Stimulated activated memory B cell treated with anti-CD40 and anti-IgM and Interleukin-4, amounts not matched to agents 10 μg/mL and 1 μg/mL and 100 μg/mL, for 72 hours (primary cell): ENCODE measurements around the gene VWC2.

Experiments
- ATAC-seq: fragments of 150-1000 bp; cut with Tn5 transposase; 2 replicates; pipeline ENCODE4 v1.10.0; 2021
- H3K27ac Mint-ChIP-seq: one replicate; pipeline ENCODE4 v1.8.0; 2022; ENCODE audit warnings: mild to moderate bottlenecking, mixed read lengths
- H3K27me3 Mint-ChIP-seq: one replicate; pipeline ENCODE4 v1.8.0; 2022; ENCODE audit warnings: mixed read lengths
- H3K36me3 Mint-ChIP-seq: one replicate; pipeline ENCODE4 v1.8.0; 2022; ENCODE audit warnings: mixed read lengths
- H3K4me1 Mint-ChIP-seq: one replicate; pipeline ENCODE4 v1.8.0; 2022; ENCODE audit warnings: mixed read lengths
- H3K4me3 Mint-ChIP-seq: one replicate; pipeline ENCODE4 v1.8.0; 2022; ENCODE audit warnings: mild to moderate bottlenecking, moderate library complexity, mixed read lengths
- H3K9me3 Mint-ChIP-seq: one replicate; pipeline ENCODE4 v1.8.0; 2022; ENCODE audit warnings: mixed read lengths

VWC2 gene

DNA sequence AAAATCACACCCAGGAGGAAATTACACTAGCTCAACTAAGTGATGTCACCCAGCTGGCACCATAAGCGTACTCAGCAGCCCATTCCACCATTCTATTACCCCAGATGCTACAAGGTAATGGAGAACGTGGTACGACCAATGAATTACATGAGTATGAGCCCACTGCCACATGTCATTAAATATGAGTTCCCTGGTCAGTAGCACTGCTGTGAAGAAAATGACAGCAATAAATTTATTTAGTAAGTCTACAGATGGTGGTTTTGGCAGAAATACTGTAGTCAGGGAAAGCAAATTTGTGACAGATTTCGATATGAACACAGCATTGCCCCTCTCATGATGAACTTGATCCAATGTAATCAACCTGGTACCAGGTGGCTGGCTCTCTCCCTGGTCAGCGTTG is 154.2 kb downstream of the VWC2 start:
- ATAC-seq = no peak
- no peaks in the 10 kb centered on the region for H3K27me3 Mint-ChIP-seq
- H3K27ac Mint-ChIP-seq = no peak overlapping the region
- no peaks in the 10 kb centered on the region for H3K4me1 Mint-ChIP-seq
- peaks cover 11% of the 10 kb centered on the region for H3K9me3 Mint-ChIP-seq
- H3K4me3 Mint-ChIP-seq = no peak overlapping the region
- no peaks in the 10 kb centered on the region for H3K36me3 Mint-ChIP-seq

GRCh38 chr7:49928787-49929186 is 155.3 kb downstream of the VWC2 start:
- H3K4me3 Mint-ChIP-seq = no peak overlapping the region
- ATAC-seq = no peak
- no peaks in the 10 kb centered on the region for H3K4me1 Mint-ChIP-seq
- H3K9me3 Mint-ChIP-seq = peaks cover 14% of the 10 kb centered on the region
- H3K36me3 Mint-ChIP-seq = no peaks in the 10 kb centered on the region
- no peaks in the 10 kb centered on the region for H3K27me3 Mint-ChIP-seq
- no peak overlapping the region for H3K27ac Mint-ChIP-seq

DNA sequence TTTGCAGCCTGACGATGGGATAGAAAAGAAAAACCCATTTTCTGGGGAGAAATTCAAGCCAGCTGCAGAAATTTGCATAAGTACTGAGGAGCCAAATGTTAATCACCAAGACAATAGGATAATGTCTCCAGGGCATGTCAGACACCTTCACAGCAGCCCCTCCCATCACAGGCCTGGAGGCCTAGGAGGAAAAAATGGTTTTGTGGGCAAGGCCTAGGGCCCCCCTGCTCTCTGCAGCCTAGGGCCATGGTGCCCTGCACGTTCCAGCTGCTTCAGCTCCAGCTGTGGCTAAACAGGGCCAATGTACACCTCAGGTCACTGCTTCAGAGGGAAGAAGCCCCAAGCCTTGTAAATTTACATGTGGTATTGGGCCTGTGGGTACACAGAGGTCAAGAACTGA is 158.2 kb downstream of the VWC2 start:
- H3K4me3 Mint-ChIP-seq = no peak overlapping the region
- H3K9me3 Mint-ChIP-seq = peaks cover 14% of the 10 kb centered on the region
- no peak for ATAC-seq
- H3K27ac Mint-ChIP-seq = no peak overlapping the region
- H3K27me3 Mint-ChIP-seq = no peaks in the 10 kb centered on the region
- no peaks in the 10 kb centered on the region for H3K36me3 Mint-ChIP-seq
- no peaks in the 10 kb centered on the region for H3K4me1 Mint-ChIP-seq

GRCh38 chr7:49937608-49938007 is 164.2 kb downstream of the VWC2 start:
- no peaks in the 10 kb centered on the region for H3K4me1 Mint-ChIP-seq
- H3K27ac Mint-ChIP-seq = no peak overlapping the region
- no peaks in the 10 kb centered on the region for H3K27me3 Mint-ChIP-seq
- peaks cover 11% of the 10 kb centered on the region for H3K9me3 Mint-ChIP-seq
- no peak overlapping the region for H3K4me3 Mint-ChIP-seq
- ATAC-seq = no peak
- H3K36me3 Mint-ChIP-seq = no peaks in the 10 kb centered on the region
